GM18498 (cell line): Measurements from ENCODE around the gene MGAT2.
"Not testable (repeated sequence)": the region's sequence is repeated elsewhere in the genome, so short reads cannot be mapped to it uniquely, and the experiment has no call there.

Source experiments
- ATAC-seq: cut with Tn5 transposase; IDR thresholded peaks from one replicate; pipeline ENCODE4 v1.9.1; 2021; ENCODE audit warnings: mild to moderate bottlenecking, moderate library complexity; ENCODE audit not compliant: unreplicated experiment

Gene MGAT2

DNA sequence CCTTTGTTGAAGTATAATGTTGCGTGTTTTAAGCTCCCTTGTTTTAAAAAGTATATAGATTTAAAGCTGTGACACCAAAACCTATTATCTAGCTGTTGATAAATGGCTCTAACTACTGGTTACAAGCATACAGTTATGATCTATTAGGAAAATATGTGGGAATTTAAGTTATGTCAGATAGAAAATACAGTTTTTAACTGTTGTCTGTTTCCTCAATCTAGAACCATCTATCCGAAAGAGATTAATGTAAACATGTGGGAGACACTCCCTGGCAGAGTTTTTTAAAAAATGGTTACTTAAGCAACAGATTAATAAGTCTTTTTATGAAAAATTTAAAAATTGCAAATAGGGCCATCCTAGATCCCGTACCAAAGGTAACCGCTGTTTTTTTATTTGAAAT lies 8.3 kb upstream of the MGAT2 start:
- no peak for ATAC-seq

DNA sequence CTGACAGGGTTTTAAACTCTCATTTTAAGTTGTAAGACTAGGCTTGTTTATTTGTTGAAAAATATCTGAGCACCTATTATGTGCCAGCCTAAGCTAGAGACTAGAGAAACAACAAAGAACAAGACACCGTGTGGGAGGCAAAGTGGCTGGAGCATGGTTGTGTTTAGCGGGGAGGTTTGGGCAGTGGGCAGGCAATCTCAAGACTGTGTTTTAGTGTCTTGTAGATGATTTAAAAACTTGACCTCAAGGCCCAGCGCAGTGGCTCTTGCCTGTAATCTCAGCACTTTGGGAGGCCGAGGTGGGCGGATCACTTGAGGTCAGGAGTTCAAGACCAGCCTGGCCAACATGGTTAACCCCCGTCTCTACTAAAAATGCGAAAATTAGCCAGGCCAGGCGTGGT lies 7.9 kb upstream of the MGAT2 start:
- ATAC-seq, result no peak

DNA sequence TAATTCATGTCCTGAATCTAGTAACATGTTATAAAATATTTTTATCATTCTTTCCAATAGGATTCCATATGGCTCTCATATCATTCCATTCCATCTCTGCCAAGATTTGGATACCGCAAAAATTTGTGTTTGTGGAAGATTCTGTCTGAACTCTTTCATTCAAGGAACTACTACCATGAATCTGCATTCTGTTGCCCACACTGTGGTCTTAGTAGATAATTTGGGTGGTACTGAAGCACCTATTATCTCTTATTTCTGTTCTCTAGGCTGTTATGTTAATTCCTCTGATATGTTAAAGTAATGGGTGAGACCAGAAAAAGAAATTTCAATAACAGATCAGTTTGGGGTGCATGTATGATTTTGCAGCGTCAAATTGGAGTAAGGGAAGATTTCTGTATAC lies 6.4 kb upstream of the MGAT2 start:
- no peak for ATAC-seq

DNA sequence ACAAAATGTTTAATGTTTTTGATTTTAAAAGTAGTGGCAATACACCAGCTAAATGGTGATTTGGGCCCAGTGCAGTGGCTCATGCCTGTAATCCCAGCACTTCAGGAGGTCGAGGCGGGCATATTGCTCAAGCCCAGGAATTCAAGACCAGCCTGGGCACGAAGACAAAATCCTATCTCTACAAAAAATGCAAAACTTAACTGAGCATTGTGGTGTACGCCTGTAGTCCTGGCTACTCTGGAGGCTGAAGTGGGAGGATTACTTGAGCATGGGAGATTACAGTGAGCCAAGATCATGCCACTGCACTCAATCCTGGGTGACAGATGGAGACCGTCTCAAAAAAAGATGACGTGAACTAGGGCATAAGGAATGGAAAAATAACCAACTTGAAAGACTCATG lies 4.8 kb upstream of the MGAT2 start:
- ATAC-seq, result no peak

DNA sequence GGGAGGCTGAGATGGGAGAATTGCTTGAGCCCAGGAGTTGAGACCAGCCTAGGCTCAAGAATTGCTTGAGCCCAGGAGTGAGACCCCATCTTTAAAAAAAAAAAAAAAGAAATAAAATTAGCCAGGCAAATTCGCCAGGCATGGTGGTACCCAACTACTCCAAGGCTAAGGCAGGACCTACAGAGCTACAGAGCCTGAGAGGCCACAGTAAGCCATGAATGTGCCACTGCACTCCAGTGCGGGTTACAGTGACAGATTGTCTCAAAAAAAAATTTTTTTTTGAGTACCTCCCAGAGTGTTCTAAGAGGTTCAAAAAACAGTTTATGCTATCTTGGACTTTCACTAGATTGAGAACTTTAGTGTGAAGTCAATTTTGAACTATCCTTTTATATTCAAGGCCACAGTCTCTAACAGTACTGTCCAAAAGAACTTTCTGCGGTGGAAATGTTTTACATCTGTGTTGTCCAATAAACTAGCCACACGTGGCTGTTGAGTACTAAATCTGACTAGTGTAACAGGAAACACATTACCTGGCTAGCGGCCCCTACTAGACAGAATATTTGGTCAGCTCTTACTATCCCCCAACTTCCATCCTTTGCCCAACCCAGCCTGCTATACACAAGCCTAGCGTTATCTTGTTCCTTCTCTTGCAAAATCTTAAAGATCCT lies 2.6 kb upstream of the MGAT2 start:
- no peak for ATAC-seq

DNA sequence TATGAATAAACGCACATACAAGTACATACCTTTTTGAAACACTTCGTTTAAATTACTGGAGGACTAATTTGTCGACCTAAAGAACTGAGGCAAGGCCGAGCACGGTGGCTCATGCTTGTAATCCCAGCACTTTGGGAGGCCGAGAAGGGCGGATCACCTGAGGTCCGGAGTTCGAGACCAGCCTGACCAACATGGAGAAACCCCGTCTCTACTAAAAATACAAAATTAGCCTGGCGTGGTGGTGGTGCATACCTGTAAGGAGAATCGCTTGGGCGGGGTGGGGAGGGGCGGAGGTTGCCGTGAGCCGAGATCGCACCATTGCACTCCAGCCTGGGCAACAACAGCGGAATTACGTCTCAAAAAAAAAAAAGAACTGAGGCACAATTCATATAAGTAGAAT lies 1.3 kb upstream of the MGAT2 start:
- not testable (repeated sequence) for ATAC-seq

DNA sequence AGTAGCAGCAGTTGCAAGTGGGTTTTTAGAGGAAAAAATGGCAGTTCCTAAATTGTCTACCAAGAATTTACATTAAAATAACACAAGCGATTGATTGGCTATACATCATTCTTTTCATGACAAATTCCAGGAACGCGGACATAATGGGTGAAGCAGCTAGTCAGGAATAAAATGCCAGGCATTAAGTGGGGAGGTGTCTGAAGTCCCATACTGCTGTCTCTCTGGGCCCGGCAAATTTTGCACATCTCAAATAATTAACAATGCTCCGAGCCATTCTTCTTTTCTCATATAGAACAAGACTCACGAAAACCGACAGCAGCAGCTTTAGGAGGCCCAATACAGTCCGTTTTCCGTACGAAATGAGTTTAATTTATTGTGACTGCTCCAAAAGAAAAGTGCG lies 869 bp upstream of the MGAT2 start:
- ATAC-seq, result no peak

DNA sequence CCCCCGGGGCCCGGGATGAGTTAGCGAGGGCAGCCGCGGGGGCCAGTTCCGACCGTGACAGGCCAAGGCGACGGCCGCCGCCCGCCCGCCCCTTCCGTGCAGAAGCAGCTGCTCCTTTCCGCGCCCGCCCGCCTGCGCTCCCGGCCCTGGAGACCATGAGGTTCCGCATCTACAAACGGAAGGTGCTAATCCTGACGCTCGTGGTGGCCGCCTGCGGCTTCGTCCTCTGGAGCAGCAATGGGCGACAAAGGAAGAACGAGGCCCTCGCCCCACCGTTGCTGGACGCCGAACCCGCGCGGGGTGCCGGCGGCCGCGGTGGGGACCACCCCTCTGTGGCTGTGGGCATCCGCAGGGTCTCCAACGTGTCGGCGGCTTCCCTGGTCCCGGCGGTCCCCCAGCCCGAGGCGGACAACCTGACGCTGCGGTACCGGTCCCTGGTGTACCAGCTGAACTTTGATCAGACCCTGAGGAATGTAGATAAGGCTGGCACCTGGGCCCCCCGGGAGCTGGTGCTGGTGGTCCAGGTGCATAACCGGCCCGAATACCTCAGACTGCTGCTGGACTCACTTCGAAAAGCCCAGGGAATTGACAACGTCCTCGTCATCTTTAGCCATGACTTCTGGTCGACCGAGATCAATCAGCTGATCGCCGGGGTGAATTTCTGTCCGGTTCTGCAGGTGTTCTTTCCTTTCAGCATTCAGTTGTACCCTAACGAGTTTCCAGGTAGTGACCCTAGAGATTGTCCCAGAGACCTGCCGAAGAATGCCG lies 699 bp downstream of the MGAT2 start:
- ATAC-seq, result peak; percentile 33

DNA sequence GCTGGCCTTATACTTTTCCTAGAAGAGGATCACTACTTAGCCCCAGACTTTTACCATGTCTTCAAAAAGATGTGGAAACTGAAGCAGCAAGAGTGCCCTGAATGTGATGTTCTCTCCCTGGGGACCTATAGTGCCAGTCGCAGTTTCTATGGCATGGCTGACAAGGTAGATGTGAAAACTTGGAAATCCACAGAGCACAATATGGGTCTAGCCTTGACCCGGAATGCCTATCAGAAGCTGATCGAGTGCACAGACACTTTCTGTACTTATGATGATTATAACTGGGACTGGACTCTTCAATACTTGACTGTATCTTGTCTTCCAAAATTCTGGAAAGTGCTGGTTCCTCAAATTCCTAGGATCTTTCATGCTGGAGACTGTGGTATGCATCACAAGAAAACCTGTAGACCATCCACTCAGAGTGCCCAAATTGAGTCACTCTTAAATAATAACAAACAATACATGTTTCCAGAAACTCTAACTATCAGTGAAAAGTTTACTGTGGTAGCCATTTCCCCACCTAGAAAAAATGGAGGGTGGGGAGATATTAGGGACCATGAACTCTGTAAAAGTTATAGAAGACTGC lies 1.5 kb downstream of the MGAT2 start:
- no peak for ATAC-seq

DNA sequence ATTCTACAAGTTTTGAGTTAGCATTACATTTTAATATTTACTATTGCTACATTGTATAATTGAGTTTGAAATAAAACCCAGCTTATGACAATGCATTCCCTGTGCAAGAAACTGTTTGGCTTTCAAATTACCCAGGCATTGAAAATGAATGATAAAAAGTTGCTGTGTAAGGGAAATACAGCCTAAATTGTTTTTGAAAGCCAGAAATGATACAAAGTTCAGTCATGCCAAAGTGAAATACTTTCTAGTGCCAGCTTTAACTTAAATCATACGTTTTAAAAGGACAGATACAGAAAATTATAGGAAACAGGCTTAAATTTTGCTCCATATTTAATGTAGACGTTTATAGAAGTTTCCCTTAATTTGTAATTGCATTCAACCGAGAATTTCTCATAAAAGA lies 2.8 kb downstream of the MGAT2 start:
- no peak for ATAC-seq

DNA sequence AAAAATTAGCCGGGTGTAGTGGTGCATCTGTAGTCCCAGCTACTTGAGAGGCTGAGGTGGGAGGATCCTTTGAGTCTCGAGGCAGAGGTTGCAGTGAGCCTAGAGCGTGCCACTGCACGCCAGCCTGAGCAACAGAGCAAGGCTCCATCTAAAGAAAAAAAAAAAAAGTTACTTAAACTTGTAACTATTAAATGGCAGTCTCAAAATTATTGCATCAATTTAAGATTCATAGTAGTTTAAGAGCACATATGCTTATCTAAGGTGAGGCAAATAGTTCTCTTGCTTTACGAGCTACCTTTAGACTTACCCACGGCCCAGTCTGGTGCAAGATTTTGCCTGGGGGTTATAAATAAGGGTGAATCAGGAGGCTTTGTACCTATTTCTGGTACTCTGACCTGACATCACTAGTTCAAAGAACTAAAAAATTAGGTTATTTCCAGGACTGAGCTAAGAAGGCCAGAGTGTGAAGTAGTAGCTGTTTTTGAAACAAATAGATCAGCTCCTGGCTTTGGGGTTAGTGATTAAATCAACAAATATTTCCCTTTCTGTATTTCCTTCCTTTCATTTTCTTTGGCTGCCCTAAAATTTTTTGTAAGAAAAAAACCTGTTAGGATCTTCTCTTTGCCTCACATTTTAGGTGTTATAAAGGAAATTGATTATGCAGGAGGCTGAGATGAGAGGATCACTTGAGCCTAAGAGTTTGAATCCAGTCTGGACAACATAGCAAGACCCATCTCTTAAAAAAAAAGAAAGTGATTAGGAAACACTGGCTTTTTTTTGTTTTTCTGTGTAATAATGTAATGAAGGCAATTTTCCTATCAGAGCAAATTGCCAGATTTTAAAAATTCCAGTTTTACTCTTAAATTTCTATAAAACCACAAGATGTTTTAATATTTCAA lies 3.6 kb downstream of the MGAT2 start:
- no peak for ATAC-seq

DNA sequence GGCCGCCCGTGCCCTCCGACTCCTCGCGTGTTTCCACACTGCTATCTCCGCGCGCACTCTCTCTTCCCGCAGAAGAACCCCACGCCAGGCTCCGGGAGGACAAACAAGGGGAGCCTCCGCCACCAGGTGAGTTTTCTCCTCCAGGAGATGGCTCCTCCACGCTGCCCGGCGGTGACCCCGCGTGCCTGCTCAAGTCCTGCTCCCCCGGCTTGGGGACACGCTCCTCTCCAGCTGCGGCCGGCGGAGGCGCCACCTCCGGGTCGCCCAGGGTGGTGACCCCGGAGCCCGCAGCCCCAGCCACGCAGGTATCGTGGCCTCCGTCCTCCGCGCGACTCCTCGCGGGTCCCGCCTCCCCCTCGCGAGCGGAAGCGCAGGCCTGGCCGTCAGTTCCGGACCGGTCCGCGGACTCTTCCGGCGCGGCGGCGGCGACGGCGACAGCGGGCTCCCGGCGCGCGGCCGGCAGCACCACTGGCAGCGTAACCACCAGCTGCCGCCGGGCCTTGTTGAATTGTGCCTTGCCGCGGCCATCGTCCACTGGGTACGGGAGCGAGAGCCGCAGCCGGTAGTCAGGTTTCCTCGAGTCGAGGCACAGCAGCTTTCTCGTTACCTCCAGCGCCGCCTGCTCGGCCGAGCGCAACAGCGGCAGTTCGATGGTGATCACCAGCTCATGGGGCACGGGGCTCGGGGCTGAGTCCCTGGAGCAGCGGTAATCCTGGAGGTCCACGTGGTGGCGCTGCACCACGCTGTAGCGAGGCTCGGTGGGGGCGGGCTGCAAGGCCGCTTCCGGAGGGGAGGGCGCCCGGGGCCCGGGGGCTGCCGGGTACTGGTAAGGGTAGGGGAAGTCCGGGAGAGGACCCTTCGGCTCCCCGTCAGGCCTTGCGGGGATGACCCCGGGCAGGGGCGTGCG lies 13.3 kb downstream of the MGAT2 start:
- peak; percentile 83 for ATAC-seq

DNA sequence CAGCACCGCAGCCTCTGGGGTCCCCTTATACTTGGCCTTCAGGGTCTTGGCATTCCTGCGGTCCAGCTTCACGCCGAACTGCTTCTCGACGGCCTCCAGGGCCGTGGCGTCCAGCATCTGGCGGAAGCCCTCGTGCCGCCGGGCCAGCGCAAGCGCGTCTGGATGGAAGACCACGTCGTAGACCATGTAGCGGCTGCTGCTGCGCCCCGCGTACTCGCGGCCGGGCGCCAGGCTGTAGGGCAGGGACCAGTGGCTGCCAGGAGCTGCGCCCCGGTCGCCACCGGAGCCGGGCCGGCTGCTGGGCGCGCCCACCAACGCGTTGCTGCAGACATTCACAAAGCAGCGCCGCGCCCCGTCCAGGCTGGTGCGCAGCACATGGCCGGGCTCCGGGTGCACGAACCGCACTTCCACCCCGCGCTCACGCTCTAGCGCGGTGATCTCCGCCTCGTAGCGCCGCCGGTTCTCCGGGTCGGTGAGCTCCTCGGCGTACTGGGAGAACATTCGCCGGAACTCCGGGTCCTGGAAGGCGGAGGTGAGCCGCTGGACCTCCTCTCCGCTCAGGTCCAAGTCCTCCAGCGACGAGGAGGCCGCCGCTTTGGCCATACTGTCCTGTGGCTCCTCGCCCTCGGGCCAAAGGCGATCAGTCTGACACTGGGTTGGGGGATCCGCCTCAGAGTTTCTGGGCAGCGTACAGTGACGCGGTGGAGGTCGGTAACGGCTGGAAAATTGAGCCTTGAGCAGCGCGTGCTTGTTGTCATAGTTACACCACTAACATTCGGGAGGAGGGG lies 14.1 kb downstream of the MGAT2 start, which contains the start of gene DNAAF2:
DNAAF2 (minus strand) TSS at position 698 of the 788 bp plus-strand sequence; CDS start at position 603, 95 bp downstream.
- ATAC-seq, result peak; percentile 32

DNA sequence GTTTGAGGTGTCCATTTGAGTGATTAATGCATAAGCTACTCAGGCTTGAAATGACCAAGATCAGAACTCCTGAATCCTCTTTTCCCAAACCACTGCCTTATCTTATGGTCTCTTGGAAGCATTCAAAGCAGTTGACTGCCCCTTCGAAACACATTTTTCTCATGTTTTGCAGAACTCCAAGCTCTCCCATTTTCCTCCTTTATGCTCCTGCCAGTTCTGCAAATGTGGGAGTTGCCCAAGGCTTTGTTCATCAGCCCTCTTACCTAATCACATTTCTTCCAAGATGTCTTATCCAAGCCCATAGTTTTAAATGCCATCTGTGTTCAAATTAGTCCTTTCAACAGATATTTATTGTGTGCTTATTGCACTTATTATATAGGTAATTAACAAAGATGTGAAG lies 16.3 kb downstream of the MGAT2 start:
- ATAC-seq, result no peak

DNA sequence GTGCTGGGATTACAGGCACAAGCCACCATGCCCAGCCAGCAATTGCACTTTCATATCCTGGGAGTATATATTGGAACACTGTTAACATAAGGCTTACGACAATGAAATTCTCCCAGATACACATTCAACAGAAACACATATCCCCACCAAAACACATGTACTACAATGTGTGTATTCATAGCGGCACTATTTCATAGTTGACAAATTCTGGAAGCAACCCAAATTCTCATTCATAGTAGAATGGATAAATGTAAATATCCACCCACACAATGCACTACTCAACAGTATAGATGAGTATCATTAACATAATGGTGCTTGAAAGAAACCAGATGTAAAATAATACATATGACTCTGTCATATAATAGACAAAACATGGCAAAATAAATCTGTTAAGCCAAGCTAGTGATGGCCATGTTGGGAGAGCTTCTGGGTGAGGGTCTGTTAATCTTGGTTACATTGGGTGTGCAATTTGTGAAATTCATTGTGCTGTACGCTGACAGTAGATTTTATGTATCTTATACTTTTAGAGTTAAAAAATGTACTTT lies 17.0 kb downstream of the MGAT2 start:
- no peak for ATAC-seq

DNA sequence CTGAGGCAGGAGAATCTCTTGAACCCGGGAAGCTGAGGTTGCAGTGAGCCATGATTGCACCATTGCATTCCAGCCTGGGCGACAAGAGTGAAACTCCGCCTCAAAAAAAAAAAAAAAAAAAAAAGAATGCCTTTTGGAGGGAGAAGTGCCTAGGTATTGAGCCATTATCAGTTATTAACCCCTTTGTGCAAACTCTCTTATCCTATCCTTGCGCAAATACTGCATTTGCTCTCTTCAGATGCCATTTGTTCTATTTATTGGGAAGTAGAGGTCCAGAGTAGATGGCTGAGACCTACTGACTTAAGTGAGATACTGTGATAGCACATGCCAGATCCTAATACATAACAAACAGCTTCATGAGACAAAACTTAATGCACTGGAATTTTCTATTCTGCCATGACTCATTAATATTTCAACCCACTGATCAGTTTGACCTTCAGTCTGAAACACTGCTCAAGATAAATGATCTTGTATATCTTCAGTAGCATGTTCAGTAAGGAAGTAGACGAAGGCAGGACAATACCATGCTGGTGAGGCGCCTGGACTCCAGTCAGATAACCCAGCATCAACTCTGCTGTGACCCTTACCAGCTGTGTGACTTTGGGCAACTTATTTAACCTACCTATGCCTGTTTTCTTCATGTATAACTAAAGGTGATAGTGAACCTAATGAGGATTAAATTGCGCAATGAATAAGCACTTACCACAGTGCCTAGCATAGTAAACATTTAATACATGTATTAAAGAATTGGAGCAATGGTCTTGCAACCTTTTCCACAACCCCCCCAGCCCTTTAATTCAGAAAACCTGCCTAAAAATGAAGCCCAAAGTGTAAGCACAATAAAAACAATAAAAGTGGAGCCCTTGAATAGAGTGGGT lies 20.2 kb downstream of the MGAT2 start:
- no peak for ATAC-seq

DNA sequence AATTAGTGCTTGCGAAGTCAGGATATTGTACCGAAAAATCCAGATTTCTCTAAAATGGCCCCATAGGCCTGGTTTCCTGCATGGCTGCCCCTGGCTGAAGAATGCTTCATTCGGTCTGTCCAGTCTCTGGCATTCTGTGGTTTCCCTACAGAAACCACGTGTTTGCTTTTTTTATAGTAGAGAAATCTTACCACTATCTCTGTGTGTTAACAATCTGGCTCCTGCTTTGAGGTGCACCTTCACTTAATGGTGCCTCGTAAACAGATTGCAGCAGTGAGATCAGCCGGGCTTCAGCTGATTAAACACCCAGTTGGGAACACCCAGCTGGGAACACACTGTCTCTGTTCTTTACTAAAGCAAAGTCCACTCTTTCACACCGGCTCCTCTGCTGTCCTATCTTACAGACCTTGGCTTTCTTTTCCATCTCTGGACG lies 21.1 kb downstream of the MGAT2 start:
- ATAC-seq, result no peak

DNA sequence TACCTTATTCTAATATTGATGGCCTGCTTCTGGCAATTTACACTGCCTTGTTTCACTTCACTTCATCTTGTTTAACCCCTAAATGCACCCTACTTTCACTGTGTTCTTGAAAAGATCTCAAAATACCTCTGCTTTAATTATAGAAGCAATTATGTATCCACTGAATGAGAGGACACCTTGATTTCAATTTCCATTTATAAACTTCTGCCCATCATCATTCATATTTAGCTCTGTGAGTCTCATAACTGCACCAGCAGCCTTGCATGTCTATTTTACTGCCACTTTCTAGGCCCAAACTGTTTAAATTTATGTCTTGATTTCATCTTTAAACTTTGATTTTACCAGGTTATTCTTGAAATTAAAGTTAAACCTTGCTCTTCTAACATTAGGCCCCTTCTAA lies 21.6 kb downstream of the MGAT2 start:
- ATAC-seq, result no peak
